ENCODE data around the gene MEIS1.
"Not testable (repeated sequence)": the region's sequence is repeated elsewhere in the genome, so short reads cannot be mapped to it uniquely, and the experiment has no call there.

MEIS1 gene

DNA sequence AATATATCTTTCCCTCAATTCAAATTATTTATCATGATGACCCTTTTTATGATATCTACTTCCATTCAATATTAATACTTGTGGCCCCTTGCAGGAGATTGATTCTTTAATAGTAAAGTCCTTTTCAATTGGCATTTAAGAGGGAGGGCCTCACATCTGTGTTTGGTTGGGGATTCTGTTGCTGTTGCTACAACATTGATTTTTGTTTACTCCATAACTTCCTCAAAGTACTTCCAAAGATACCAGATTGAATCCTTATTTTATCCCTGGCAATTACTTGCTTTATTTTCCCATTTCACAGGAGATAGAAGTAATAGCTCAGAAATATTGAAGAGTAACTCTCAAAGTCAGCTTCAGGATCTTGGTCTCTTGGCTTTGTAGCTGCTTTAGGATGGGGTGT, 32.8 kb downstream of the MEIS1 start:
- DNase-seq (ENCODE audit: low read depth): no peak

DNA sequence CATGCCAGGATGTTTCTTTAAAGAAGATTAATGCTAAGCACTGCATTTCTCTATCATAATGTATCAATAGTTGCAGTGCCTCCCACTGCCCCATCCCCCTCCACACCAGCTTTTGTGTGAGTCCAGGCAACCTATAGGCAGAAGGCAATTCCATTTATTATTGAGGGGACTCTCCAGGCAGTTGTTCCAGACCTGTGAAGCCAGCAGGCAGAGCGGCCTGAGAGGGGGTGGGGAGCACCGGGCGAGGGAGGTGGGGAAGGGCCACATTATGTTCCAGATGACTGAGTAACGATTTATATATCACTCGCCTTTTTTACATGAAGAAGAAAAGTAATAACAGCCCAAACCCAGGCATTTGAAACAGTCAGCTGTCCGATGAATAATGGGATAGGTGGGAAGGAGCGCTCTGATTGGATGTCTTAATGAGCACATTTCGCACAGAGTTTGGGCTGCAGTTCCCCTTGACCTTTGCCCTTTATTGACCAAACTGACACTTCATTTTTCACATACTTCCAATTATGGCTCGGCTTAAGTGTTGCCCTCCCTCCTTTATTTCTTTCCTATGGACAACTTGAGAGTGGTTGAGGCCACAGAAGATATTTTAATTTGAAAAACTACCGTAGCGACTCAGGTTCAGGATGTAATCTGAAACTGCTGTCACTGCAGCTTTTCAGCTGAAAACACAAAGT, 34.4 kb downstream of the MEIS1 start:
- DNase-seq (ENCODE audit: low read depth): no peak

DNA sequence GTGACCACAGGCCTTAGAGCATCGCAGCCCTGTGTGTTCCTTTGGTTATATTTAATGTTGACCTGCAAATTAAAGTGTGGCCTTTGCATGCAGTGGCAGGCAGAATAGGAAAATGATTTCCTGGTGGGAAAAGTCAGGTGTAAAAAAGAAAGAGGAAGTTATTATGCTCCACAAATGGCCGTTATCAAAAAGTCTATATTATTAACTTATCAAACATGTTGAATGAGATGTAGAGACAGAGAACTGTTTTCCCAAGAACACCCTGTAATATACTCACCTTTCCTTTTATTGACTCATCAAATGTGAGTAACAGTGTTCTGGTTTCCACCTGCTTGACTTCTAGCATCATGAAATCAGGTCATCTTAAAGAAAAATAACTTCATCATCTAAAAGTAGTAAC, 35.3 kb downstream of the MEIS1 start:
- DNase-seq (ENCODE audit: low read depth): no peak

DNA sequence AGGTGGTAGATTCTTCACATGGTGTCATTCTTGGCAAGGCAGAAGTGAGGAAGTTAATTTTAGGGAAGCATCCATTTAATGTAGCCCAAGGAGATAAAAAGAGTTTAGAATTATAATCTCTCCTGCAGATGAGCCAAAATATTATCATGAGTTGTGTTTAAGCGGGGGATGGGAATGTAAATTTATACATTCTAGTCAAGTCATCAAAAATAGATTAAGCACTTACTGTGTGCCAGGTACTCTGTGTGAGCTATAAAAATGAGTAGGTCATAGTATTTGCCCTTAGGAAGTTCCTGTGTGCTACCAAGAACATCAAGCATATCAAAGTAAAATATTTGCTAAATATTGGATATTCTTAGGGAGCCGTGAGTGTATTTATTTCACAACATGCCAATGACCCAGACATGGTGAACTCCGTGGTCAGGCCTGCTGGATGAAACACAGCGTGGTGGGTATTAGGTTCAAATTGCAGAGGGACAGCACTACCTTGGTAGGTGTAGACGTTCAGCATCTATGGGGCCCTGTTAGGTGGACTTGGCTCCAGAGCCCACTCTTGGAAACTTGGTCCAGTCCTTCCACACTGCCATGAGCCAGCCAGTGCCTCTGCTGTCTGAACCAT, 37.4 kb downstream of the MEIS1 start:
- no peak for DNase-seq (ENCODE audit: low read depth)

DNA sequence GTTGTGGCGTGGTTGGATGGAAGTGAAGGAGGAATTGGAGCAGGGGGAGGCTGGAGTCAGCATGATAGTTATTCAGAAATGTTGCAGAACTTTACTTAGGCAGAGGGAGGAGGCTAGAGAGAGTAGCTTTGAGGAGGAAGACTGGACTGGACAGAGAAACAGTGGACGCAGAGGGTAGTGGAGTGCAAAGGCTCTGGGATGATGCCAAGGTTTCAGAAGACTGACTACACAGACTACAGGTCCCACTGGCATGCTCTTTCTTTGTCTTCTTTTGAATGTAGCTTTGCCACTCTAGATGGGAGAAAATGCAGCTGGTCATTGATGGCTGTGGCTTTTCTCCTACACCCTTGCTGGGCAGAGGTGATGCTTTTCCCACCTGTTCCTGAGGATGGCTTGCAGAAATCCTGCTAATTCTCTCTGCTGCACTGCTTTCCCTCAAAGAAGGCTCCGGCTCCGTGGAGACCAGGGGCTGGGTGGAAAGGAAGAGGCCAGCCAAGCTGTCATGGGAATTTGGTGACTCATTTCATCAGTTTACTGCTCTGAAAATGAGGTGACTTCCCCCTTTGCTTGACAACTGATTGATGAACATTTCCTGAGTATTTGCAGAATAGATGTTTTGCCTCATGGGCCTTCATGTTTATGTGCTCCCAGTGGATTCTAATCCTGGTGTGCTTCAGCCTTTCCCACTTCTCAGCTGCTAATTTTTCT, 42.4 kb downstream of the MEIS1 start:
- no peak for DNase-seq (ENCODE audit: low read depth)

DNA sequence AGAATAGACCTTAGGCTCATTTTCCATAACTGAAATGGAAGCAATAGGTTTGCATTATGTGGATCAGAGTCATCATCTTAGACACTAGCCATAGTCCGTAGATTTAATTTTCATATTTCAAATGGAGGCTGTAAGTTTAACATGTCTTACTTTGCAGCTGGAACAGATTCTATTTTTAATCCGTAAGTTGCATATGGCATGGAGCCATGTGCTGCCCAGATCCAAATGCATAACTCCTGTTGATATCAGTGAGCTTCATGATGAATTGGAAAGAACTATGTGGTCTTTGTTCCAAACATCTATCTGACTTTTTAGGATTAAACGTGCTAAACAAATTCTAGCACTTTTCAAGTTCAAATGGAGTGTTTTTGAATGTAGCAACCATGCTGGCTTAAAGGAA, 43.4 kb downstream of the MEIS1 start:
- DNase-seq (ENCODE audit: low read depth): no peak

DNA sequence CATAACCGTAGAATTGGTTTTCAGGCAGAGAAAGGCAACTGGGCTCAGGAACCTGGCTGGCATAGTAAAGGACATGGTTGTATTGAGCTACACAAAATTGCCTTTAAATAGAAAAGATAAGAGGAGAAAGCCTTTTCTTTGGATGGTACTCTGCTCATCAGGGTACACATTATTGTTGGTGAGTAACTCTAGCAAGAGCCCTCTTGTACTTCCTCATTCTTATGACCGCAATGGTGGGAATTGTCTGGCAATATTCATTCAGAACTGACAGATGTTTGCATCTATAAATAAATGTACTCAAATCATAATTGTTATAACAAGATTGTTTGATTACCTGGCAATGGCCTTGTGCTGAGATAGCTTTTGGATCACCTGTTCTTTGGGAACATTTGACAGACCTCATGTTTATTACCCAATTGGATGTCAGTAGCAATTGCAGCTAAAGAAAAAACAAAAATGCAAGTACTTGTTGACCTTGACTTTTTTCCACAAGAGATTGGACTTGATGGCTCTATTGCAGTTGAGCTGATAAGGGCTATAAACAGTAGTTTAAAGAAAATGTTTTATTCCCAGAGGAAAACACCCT, 43.9 kb downstream of the MEIS1 start:
- DNase-seq (ENCODE audit: low read depth): no peak

DNA sequence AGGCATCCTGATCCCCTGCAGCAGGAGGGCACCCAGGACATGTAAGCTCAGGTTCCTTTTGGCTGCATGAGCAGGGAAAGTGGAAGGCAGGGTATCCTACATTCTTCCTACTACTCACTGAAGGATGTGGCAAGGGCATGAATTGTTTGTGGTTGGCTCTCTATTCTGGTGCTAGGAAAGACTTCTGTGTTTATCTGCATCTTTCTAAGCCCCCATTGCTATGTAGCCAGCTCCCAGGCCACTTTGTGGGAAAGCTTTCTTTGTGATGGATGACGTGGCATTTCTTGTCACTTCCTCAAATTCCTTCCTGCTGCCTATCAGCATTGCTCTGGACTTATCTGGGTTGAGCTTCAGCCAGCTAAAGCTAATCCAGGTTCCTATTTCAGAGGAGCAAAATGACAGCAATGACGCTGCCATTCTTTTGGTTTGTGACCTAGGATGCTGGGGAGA, 46.2 kb downstream of the MEIS1 start:
- no peak for DNase-seq (ENCODE audit: low read depth)

DNA sequence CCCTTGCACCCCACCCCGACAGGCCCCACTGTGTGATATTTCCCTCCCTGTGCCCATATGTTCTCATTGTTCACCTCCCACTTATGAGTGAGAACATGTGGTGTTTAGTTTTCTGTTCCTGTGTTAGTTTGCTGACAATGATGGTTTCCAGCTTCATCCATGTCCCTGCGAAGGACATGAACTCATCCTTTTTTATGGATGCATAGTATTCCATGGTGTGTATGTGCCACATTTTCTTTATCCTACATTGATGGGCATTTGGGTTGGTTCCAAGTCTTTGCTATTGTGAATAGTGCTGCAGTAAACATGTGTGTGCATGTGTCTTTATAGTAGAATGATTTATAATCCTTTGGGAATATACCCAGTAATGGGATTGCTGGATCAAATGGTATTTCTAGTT, 50.3 kb downstream of the MEIS1 start:
- DNase-seq (ENCODE audit: low read depth): not testable (repeated sequence)

DNA sequence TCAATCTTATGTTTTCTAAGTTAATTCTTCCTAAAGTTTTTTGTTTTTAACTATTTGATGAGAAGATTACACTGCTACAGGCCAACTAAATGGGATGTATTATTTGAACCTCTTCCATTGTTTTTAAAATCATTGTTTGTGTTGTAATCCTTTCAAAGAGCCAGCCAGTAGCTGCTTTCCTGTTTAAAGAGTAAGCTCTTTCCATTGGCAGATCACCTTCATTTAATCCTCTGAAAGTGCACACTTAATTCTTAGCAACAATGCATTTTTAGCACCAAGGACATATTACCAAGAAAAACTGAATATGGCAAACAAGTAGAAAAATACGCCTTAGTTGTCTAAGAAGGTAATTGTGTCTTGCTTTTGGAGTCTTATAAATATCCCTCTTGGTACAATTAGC, 54.0 kb downstream of the MEIS1 start:
- no peak for DNase-seq (ENCODE audit: low read depth)

DNA sequence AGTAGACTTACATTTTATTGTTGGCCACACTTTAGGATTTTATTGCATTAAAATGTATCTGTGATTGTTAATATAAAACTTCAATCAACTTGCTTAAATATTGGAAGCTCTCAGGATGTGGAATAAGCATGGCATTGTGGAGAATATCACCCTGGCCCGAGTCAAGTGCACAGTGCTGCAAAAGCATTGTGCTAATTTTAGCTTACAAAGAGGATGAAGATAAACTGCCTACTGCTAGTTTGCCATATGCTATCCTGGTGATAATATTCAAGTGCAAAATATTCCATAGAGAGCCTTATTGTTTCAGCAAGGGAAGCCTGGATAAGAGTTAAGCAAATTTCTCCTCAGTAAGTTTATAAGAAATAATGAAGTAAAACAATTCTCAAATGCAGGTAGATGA, 54.5 kb downstream of the MEIS1 start:
- DNase-seq (ENCODE audit: low read depth): no peak

DNA sequence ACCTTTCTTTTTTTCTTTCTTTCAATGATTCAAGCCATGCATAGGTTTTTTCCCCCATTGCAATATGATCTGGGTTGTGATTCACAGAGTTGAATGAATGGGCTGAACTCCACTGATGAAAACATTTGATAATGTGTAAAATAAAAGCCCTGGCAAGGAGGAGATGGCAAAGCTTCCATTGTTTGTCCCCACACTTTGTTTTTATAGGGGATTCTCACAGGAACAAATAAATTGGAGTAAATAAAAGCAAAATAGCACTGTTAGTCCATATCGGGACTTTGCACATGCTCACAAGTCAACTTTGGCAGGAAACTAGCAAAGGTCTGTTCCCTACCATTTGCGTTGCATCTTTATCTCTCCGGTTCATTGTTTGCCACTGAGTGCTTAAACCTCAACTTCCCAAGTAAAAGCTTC, 55.7 kb downstream of the MEIS1 start:
- no peak for DNase-seq (ENCODE audit: low read depth)

DNA sequence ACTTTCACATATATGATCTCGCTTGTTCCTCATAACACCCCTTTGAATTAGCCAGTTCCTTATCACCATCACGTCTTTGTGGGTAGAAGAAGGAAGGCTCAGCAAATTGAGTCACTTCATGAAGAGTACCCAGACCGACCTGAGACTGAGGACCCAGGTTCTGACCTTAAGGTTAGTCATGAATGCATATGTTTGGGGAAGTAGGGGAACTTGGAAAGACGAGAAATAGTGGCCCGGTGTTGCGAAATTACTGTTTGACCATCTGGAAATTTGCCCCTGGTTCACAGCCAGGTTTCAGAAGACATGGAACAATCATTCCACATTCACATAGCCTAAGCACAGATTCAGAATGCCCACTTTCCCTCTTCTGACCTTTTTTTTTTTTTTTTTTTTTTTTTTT, 59.8 kb downstream of the MEIS1 start:
- no peak for DNase-seq (ENCODE audit: low read depth)

DNA sequence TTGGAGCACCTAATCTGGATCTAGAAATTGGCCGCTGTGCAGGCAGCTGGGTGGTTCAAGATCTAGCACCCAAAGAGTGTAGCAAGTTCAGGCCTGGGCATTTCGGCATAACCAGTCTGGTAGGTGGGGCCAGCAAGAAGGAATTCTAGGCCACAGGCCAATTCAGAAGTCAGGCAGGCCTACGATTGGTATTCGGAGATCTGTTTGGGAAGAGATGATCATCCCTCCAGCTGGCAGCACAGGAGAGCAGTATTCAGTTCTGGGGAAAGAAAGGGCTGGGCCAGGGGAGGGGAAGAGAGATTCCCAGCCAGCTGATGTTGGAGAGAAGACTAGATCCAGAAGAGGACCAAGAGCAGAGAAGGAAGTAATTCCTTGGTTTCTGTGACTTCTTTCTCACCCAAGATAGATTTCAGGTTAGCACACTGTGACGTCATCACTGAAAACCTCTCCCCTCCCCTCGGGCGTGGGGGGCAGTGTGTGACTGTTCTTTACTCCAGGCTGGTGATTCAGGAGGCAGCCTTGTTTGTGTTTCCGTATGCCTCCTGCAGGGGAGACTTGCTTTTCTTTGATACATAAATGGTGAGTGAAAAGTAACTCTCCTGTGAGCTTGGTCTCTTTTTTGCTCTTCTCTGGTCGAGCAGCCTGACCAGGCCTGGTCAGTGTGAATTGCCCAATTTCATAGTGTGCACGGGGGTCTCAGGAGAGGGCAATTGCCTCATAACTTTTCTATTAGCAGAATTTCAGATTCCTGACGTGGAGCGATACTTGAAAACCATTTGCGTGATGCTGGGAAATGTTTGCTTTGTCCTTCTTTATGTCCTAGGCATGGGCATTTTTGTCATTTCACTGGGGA, 61.1 kb downstream of the MEIS1 start:
- no peak for DNase-seq (ENCODE audit: low read depth)

DNA sequence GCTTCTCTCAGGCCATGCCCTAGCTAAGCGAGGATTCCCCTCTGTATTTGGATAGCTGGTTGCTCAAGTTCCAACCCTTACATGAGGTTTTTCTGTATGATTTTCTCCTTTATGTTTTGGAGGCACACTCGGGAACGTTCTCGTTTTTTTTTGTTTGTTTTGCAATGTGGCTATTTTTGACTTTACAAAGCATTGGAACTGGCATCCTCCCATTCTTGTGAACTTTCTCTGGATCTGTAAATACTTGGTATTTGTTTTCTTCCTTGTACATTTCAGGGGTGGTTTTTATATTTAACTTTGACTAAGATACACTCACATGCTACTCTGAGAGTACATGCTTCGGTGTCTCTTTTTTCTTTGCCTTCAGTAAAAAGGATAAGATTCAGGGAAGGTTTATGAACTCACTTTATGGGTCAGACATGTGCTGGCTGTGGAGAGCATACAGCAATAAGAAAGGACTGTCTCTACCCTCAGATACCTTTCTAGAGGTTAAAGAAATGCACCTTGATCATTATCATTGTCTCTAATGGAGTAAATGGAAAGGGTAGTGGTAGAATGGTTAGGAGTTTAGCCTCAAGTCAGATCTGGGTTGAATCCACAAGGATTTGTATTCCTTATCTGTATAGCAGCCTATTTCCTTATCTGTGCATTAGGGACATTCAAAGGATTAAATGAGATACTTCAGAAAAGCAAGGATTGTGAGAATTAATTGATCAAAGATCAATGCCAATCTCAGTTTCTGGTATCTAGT, 61.9 kb downstream of the MEIS1 start:
- no peak for DNase-seq (ENCODE audit: low read depth)

DNA sequence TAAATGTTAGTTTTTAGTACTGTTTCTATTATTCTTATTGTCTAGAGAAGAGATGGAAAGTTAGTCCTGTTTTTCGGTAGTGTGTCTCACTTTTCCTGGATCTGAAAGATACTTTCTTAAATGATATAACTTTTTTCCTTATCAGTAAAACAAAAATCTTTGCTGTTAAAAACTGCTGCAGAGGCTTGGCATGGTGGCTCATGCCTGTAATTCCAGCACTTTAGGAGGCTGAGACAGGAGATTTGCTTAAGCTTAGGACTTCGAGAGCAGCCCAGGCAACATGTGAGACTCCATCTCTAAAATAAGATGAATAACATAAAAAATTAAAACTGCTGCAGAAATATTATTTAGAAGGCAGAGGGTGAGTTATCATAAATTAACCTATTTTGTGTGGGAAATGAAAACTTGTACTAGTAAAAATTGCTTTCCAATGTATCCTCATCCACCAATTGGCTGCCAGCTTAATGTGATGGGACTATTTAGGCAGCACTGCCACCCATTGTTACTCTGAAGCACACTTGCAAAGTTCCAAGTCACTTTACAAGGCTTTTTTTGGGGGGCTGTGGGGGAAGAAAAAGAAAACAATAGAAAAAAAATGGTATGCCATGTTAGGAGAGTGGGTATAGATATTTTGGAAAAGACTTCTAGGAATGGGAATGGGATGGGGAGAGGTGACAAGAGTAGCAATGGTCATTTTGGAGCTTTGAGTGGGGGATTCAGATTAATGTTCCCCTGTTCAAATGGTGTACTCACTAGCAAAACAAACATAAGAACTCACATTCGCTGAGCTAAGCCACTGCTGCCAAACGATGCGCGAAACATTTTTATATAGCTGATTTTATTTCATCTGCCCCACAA, 62.7 kb downstream of the MEIS1 start:
- DNase-seq (ENCODE audit: low read depth): no peak

DNA sequence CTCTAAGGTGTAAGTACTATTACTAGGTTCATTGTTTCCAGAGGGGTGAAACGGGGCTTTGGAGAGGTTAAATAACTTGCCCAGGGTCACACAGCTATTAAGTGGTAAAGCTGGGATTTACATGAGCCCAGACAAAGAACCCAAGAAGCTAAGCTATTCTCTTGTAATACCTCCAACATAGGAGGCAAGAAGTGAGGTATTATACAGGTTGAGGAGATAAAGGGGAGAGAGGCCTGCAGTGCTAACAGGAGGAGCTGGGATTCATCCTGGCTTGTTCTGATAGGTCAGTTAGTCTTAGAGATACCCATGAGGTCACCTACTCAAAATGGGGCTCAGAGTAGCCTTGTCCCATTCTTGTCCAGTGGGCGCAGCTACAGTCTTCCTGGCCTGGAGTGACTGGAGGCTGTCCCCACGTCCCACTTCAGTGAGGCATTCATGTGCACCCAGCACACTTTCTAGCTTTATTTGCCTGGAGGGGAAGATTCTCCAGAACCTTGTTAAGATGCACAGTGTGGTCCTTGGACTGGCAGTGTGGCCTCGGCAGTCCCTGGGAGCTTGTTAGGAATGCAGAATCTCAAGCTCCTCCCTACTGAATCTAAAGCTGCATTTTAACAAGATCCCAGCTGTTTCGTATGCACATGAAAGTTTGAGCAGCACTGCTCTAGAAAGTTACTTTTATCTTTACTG, 63.5 kb downstream of the MEIS1 start:
- DNase-seq (ENCODE audit: low read depth): no peak

DNA sequence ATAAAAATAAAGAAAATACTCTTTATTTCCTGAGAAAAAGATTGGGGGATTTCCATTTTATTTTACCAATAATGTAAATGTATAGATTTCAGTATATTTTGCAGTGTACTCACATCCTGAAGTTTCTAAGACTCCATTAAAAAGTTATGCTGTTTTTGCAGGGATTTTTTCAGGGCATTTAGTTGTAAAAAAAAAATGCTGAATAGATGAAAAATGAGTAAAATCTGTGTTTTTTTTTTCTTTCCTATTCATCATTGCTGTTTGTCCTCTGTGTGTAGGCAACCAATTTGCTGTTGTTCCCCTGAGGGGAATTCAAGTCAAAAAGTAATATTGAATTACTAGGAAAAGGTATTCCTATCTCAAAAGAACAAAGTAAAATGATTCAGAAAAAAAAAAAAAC, 66.3 kb downstream of the MEIS1 start:
- DNase-seq (ENCODE audit: low read depth): no peak

DNA sequence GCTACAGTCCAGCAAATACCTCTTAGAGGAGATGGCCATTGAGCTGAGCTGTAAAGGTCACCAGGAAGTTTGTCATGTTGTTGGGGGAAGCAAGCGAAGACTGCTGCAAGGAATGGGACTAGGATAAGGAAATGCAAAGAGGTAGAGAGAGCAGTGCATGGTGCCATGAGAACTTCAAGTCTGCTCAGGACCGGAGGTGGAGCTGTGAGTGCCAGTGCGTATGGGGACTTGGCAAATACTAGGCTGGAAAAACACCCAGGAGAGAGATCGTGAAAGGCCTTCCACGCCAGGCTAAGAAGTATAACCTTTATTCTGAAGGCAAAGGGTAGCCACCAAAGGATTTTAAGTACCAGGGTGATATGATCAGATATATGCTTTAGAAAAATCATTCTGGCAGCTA, 71.3 kb downstream of the MEIS1 start:
- DNase-seq (ENCODE audit: low read depth): no peak

DNA sequence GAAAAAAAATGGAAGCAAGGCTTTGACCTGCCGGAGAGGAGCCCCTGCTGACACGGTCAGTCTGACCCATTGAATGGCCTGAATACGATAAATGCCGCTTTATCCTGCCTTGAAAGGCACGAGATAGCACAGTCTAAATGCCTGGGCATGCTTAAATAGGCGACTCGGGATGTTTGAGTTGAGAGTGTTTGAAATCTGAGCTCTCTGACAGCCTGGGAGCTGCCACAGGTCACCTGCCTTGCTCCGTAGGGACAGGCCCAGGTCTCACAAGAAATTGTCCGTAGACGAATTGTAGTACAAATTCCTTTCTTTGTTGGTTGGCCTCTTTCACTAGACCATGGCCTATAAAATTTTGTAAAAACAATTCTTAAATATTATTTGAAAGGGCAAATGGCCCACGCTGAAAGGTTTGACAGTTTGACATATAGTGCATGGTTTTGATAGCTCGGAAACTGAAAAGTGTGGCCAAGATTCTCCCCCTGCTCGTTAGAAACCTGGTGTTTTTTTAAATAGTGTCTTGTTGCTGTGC, 72.8 kb downstream of the MEIS1 start:
- no peak for DNase-seq (ENCODE audit: low read depth)
